ENCODE measurements around the gene PIP5KL1.

Gene PIP5KL1

DNA sequence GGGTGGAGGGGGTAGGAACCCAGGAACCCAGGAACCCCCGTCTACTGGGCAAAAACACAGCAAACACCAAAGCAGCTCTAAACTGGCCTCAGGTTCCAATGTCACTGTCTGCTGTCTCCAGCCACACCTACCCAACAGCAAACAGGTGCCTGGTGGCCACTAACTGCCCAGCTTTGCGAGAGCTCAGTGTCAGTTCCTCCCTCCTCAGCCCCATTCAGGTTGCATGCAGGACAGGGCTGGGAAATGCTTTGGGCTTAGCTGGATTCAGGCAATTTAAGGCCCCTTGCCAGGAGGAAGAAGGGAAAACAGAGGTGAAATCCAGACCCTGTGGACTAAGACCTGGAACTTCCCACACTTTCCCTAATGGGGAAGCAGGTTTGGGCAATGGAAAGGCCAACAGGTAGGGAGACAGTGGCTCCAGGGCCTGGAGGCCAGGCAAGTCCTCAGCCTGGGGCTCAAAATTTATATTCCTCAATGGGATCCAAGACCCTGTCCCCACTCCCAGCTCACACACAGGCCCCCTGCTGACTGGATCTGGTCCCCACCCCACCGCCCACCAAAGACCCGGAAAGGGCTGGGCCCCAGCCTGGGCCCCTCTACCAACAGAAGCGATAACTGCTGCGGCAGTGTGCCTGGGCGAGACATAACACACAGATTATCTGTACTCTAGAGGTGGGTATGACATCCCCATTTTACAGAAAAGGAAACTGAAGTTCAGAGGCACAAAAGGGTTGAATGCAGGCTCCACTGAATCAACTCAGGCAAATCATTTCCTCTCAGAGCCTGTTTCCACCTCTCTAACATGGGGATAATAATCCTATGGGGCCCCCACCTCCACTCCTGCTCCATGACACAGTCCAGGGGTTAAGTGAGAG is 46.7 kb upstream of the PIP5KL1 start:
- no peak for TF ChIP-seq OSR1 (CRISPR knock-in tag; IDR thresholded peaks at IDR 0.05)
- no peak for ATAC-seq

DNA sequence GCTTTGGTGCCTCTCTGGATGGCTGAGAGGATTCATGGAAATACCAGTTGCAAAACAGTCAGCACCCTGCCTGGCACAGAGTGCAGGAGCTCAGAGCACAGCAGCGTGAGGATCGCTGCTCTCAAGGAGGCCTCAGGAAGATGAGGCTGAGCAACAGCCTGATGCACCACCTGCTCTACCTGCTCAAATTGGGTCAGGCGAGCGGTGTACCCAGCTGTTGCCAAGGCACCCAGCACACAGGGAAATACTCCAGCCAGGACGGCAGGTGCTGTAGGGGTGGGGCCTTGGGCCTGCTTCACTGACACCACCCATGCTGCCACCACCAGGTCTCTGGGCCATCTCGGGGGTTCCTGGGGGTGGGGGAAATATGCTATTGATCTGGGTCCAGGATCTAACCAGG is 45.9 kb upstream of the PIP5KL1 start:
- TF ChIP-seq ZC3H10 (CRISPR knock-in tag; IDR thresholded peaks at IDR 0.05), result no peak
- no peak for TF ChIP-seq POU6F1 (CRISPR knock-in tag; IDR thresholded peaks at IDR 0.05; ENCODE audit: borderline replicate concordance, low read depth)
- TF ChIP-seq, protein P1, sequence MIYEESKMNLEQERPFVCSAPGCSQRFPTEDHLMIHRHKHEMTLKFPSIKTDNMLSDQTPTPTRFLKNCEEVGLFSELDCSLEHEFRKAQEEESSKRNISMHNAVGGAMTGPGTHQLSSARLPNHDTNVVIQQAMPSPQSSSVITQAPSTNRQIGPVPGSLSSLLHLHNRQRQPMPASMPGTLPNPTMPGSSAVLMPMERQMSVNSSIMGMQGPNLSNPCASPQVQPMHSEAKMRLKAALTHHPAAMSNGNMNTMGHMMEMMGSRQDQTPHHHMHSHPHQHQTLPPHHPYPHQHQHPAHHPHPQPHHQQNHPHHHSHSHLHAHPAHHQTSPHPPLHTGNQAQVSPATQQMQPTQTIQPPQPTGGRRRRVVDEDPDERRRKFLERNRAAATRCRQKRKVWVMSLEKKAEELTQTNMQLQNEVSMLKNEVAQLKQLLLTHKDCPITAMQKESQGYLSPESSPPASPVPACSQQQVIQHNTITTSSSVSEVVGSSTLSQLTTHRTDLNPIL (CRISPR knock-in tag; IDR thresholded peaks at IDR 0.05; ENCODE audit: low read depth), result no peak
- TF ChIP-seq, protein P2, sequence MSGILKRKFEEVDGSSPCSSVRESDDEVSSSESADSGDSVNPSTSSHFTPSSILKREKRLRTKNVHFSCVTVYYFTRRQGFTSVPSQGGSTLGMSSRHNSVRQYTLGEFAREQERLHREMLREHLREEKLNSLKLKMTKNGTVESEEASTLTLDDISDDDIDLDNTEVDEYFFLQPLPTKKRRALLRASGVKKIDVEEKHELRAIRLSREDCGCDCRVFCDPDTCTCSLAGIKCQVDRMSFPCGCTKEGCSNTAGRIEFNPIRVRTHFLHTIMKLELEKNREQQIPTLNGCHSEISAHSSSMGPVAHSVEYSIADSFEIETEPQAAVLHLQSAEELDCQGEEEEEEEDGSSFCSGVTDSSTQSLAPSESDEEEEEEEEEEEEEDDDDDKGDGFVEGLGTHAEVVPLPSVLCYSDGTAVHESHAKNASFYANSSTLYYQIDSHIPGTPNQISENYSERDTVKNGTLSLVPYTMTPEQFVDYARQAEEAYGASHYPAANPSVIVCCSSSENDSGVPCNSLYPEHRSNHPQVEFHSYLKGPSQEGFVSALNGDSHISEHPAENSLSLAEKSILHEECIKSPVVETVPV (CRISPR knock-in tag; IDR thresholded peaks at IDR 0.05), result no peak
- TF ChIP-seq TOX (CRISPR knock-in tag; IDR thresholded peaks at IDR 0.05; ENCODE audit: borderline replicate concordance), result no peak
- TF ChIP-seq, protein P3, sequence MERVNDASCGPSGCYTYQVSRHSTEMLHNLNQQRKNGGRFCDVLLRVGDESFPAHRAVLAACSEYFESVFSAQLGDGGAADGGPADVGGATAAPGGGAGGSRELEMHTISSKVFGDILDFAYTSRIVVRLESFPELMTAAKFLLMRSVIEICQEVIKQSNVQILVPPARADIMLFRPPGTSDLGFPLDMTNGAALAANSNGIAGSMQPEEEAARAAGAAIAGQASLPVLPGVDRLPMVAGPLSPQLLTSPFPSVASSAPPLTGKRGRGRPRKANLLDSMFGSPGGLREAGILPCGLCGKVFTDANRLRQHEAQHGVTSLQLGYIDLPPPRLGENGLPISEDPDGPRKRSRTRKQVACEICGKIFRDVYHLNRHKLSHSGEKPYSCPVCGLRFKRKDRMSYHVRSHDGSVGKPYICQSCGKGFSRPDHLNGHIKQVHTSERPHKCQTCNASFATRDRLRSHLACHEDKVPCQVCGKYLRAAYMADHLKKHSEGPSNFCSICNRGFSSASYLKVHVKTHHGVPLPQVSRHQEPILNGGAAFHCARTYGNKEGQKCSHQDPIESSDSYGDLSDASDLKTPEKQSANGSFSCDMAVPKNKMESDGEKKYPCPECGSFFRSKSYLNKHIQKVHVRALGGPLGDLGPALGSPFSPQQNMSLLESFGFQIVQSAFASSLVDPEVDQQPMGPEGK (CRISPR knock-in tag; IDR thresholded peaks at IDR 0.05; ENCODE audit: borderline replicate concordance), result no peak
- no peak for TF ChIP-seq RARB (CRISPR knock-in tag; IDR thresholded peaks at IDR 0.05)
- TF ChIP-seq GLIS3 (CRISPR knock-in tag; IDR thresholded peaks at IDR 0.05), result no peak
- no peak for ATAC-seq

DNA sequence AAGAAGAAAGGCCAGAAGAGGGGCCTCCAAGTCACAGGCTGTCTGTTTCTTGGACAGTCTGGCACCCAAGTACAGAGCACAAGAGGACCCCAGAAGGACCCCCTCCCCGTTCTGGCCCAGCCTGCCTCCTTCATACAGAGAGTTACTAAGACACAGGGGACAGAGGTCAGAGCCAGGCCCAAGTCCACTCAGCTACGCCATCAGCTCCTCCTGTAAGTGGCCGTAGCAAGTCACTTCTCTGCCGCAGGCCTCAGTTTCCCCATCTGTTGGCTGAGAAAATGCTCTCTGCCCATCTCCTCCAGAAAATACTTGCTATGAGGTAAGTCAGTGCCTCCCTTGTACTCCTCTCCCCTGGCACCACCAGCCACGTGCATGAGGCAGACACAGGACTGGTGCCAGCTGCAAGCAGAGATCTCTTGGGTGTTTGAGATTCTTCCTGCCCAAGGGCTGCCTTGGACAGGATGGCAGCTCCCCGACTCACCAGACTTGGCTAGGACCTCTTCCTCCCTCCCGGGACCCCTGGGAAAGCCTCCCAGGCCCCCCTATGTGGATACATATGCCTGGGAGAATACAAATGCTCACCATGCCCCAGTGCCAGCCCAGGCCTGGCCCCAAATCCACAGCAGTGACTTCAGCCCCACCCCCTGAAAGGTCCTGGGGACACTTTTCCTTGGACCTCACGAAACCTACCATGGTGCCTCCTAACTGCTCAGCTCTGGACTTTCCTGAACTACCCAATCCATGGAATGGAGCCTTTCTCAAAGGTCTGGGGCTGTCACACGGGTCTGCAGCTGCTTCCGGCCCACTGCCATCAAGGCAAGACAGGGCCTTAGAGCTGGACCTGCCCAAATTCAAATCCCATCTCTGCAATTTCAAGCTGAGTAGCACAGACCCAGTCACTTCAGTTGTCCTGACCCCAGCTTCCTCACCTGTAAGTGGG is 45.1 kb upstream of the PIP5KL1 start:
- no peak for ATAC-seq
- TF ChIP-seq, protein P2 (CRISPR knock-in tag; IDR thresholded peaks at IDR 0.05), result no peak
- TF ChIP-seq OSR1 (CRISPR knock-in tag; IDR thresholded peaks at IDR 0.05) (no peak), GLIS3 (CRISPR knock-in tag; IDR thresholded peaks at IDR 0.05) (no peak), TCF4 (CRISPR knock-in tag; IDR thresholded peaks at IDR 0.05; ENCODE audit: borderline replicate concordance) (no peak)
- TF ChIP-seq, protein P1 (CRISPR knock-in tag; IDR thresholded peaks at IDR 0.05; ENCODE audit: low read depth), result no peak

GRCh38 chr9:127974769-127975261 is 44.2 kb upstream of the PIP5KL1 start:
- TF ChIP-seq, protein P3 (CRISPR knock-in tag; IDR thresholded peaks at IDR 0.05; ENCODE audit: borderline replicate concordance), result no peak
- no peak for TF ChIP-seq ZFP3 (CRISPR knock-in tag; IDR thresholded peaks at IDR 0.05)
- no peak for TF ChIP-seq PPARA (CRISPR knock-in tag; IDR thresholded peaks at IDR 0.05; ENCODE audit: borderline replicate concordance)
- TF ChIP-seq RARB (CRISPR knock-in tag; IDR thresholded peaks at IDR 0.05), result no peak
- no peak for TF ChIP-seq ISL1 (CRISPR knock-in tag; IDR thresholded peaks at IDR 0.05)
- TF ChIP-seq, protein P4, sequence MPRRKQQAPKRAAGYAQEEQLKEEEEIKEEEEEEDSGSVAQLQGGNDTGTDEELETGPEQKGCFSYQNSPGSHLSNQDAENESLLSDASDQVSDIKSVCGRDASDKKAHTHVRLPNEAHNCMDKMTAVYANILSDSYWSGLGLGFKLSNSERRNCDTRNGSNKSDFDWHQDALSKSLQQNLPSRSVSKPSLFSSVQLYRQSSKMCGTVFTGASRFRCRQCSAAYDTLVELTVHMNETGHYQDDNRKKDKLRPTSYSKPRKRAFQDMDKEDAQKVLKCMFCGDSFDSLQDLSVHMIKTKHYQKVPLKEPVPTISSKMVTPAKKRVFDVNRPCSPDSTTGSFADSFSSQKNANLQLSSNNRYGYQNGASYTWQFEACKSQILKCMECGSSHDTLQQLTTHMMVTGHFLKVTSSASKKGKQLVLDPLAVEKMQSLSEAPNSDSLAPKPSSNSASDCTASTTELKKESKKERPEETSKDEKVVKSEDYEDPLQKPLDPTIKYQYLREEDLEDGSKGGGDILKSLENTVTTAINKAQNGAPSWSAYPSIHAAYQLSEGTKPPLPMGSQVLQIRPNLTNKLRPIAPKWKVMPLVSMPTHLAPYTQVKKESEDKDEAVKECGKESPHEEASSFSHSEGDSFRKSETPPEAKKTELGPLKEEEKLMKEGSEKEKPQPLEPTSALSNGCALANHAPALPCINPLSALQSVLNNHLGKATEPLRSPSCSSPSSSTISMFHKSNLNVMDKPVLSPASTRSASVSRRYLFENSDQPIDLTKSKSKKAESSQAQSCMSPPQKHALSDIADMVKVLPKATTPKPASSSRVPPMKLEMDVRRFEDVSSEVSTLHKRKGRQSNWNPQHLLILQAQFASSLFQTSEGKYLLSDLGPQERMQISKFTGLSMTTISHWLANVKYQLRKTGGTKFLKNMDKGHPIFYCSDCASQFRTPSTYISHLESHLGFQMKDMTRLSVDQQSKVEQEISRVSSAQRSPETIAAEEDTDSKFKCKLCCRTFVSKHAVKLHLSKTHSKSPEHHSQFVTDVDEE (CRISPR knock-in tag; IDR thresholded peaks at IDR 0.05), result no peak
- TF ChIP-seq TCF4 (CRISPR knock-in tag; IDR thresholded peaks at IDR 0.05; ENCODE audit: borderline replicate concordance), result no peak
- TF ChIP-seq, protein P1 (CRISPR knock-in tag; IDR thresholded peaks at IDR 0.05; ENCODE audit: low read depth), result no peak
- TF ChIP-seq CSDC2 (CRISPR knock-in tag; IDR thresholded peaks at IDR 0.05), result no peak
- ATAC-seq, result peak; percentile 19

Measured in SK-N-SH treated with all-trans-retinoic acid at 6 μM for 48 hours (cell line).